NCI-H748 treated with DMSO at 0.1 percent for 48 hours (cell line): ENCODE measurements around the gene NF2.
"Not testable (repeated sequence)": the region's sequence is repeated elsewhere in the genome, so short reads cannot be mapped to it uniquely, and the experiment has no call there.

Experiments
- DNase-seq: peaks from one replicate; lab custom pipeline; 2025; lab: John Stamatoyannopoulos, UW

The NF2 gene

GRCh38 chr22:29603358-29604075 is at the start of gene NF2:
TSS of gene NF2 (plus strand) at chr22:29603633. CDS start at chr22:29603999, 366 bp downstream.
- DNase-seq = peak; percentile 82

GRCh38 chr22:29555065-29555644 is 48.3 kb upstream of the NF2 start:
- DNase-seq = no peak

GRCh38 chr22:29559030-29559429 is 44.4 kb upstream of the NF2 start:
- DNase-seq = no peak

GRCh38 chr22:29559853-29560252 is 43.6 kb upstream of the NF2 start:
- no peak for DNase-seq

- DNase-seq = no peak
Measured at GRCh38 chr22:29563652-29564460, 39.6 kb upstream of the NF2 start.

GRCh38 chr22:29566513-29566912 is 36.9 kb upstream of the NF2 start:
- not testable (repeated sequence) for DNase-seq

GRCh38 chr22:29567338-29567737 is 36.1 kb upstream of the NF2 start:
- no peak for DNase-seq

GRCh38 chr22:29569011-29569678 is 34.3 kb upstream of the NF2 start:
- DNase-seq = no peak

- DNase-seq = no peak
Measured at GRCh38 chr22:29570456-29570855, 33.0 kb upstream of the NF2 start.

GRCh38 chr22:29570912-29571549 is 32.4 kb upstream of the NF2 start:
- no peak for DNase-seq

- no peak for DNase-seq
Measured at GRCh38 chr22:29574762-29575450, 28.5 kb upstream of the NF2 start.

GRCh38 chr22:29578462-29579200 is 24.8 kb upstream of the NF2 start:
- no peak for DNase-seq

GRCh38 chr22:29580200-29580810 is 23.1 kb upstream of the NF2 start:
- no peak for DNase-seq

- peak; percentile 59 for DNase-seq
Measured at GRCh38 chr22:29581799-29582198, 21.6 kb upstream of the NF2 start.

GRCh38 chr22:29584975-29585374 is 18.5 kb upstream of the NF2 start:
- DNase-seq = no peak

- DNase-seq = not testable (repeated sequence)
Measured at GRCh38 chr22:29586193-29586705, 17.2 kb upstream of the NF2 start.

- no peak for DNase-seq
Measured at GRCh38 chr22:29587938-29588699, 15.3 kb upstream of the NF2 start.

- DNase-seq = no peak
Measured at GRCh38 chr22:29593923-29594322, 9.5 kb upstream of the NF2 start.

GRCh38 chr22:29594447-29594846 is 9.0 kb upstream of the NF2 start:
- not testable (repeated sequence) for DNase-seq
